ENCODE data around the gene PNMA6E. TPM values are rescaled to one million over a fixed set of nuclear protein-coding genes. Genes with fewer than 3 reads are reported as not detected.
"Not testable (repeated sequence)": the region's sequence is repeated elsewhere in the genome, so short reads cannot be mapped to it uniquely, and the experiment has no call there.

The PNMA6E gene
- total RNA-seq, 2 experiments from 2014 or later = not detected

GRCh38 chrX:153387987-153388721 is 13.0 kb downstream of the PNMA6E start:
- Mint-ChIP-seq H3K4me3 (no peak overlapping the region), H3K27me3 (no peaks in the 10 kb centered on the region), H3K27ac (no peak overlapping the region), H3K36me3 (ENCODE audit: low read depth) (no peaks in the 10 kb centered on the region), H3K9me3 (no peaks in the 10 kb centered on the region), H3K4me1 (ENCODE audit: low read depth) (no peaks in the 10 kb centered on the region)
- ChIA-PET POLR2A (no interaction called here), CTCF (no interaction called here)
- no peak for TF ChIP-seq CTCF (IDR thresholded peaks at IDR 0.05)
- ATAC-seq = no peak
- no peak for DNase-seq
- intact Hi-C loops (cut with micrococcal nuclease) = no loop called here

GRCh38 chrX:153387345-153387744 is 13.8 kb downstream of the PNMA6E start:
- no peaks in the 10 kb centered on the region for H3K27me3 Mint-ChIP-seq
- CTCF ChIA-PET = no interaction called here
- no peaks in the 10 kb centered on the region for H3K9me3 Mint-ChIP-seq
- no peak overlapping the region for H3K4me3 Mint-ChIP-seq
- DNase-seq (no peak), ATAC-seq (no peak)
- POLR2A ChIA-PET = no interaction called here
- H3K27ac Mint-ChIP-seq = no peak overlapping the region
- no peaks in the 10 kb centered on the region for H3K36me3 Mint-ChIP-seq (ENCODE audit: low read depth)
- no peak for TF ChIP-seq CTCF (IDR thresholded peaks at IDR 0.05)
- no peaks in the 10 kb centered on the region for H3K4me1 Mint-ChIP-seq (ENCODE audit: low read depth)
- intact Hi-C loops (cut with micrococcal nuclease) = no loop called here

- CTCF ChIA-PET = interaction anchor here (0.6 kb wide), 1 partner anchor 12 kb away, joined by 3 read pairs; no protein-coding TSS in a partner anchor
- Mint-ChIP-seq H3K9me3 (no peaks in the 10 kb centered on the region), H3K4me3 (no peak overlapping the region), H3K4me1 (ENCODE audit: low read depth) (no peaks in the 10 kb centered on the region), H3K36me3 (ENCODE audit: low read depth) (no peaks in the 10 kb centered on the region), H3K27me3 (no peaks in the 10 kb centered on the region), H3K27ac (no peak overlapping the region)
- TF ChIP-seq CTCF (IDR thresholded peaks at IDR 0.05) = no peak
- DNase-seq (no peak), ATAC-seq (no peak)
- intact Hi-C loops (cut with micrococcal nuclease) = no loop called here
- POLR2A ChIA-PET = no interaction called here
These were observed 15.1 kb downstream of the PNMA6E start for GRCh38 chrX:153386097-153386496.

GRCh38 chrX:153384973-153385372 is 16.2 kb downstream of the PNMA6E start:
- ATAC-seq; H3K4me3 Mint-ChIP-seq; H3K9me3 Mint-ChIP-seq; DNase-seq; POLR2A ChIA-PET; H3K4me1 Mint-ChIP-seq (ENCODE audit: low read depth); intact Hi-C loops (cut with micrococcal nuclease); H3K27me3 Mint-ChIP-seq; H3K27ac Mint-ChIP-seq; H3K36me3 Mint-ChIP-seq (ENCODE audit: low read depth): not testable (repeated sequence)
- CTCF ChIA-PET = interaction anchor here (0.9 kb wide), 1 partner anchor 15 kb away, joined by 3 read pairs; no protein-coding TSS in a partner anchor

GRCh38 chrX:153384390-153384789 is 16.8 kb downstream of the PNMA6E start:
- H3K36me3 Mint-ChIP-seq (ENCODE audit: low read depth) = no peaks in the 10 kb centered on the region
- no peaks in the 10 kb centered on the region for H3K9me3 Mint-ChIP-seq
- intact Hi-C loops (cut with micrococcal nuclease) = no loop called here
- H3K27me3 Mint-ChIP-seq = no peaks in the 10 kb centered on the region
- no peak for TF ChIP-seq CTCF (IDR thresholded peaks at IDR 0.05)
- no peak for DNase-seq
- H3K27ac Mint-ChIP-seq = no peak overlapping the region
- no peak for ATAC-seq
- H3K4me1 Mint-ChIP-seq (ENCODE audit: low read depth) = no peaks in the 10 kb centered on the region
- ChIA-PET CTCF (no interaction called here), POLR2A (no interaction called here)
- H3K4me3 Mint-ChIP-seq = no peak overlapping the region
